Activated CD4-positive, alpha-beta T cell treated with anti-CD3 and anti-CD28 coated beads, Interleukin-2, amount 50 U/mL, for 48 hours (primary cell): Measurements from ENCODE around the gene PPA2.

Experiments
- DNase-seq, 2 experiments: peaks; one replicate each; pipeline ENCODE4 v3.0.0-alpha.2; 2020

Gene PPA2

DNA sequence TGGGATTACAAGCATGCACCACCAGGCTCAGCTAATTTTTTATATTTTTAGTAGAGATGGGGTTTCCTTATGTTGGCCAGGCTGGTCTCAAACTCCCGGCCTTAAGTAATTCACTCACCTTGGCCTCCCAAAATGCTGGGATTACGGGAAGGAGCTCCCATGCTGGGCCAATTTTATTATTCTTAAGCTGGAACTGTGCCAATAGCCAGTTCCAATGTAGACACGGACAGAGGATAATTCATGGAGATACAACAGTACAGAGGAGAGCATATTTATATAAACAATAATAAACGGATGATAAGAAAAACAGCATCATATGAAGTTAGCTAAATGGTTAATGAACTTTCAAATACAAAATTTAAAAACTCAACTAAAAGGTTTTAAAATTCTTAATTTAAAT, 87.8 kb downstream of the PPA2 start:
- DNase-seq, result no peak

DNA sequence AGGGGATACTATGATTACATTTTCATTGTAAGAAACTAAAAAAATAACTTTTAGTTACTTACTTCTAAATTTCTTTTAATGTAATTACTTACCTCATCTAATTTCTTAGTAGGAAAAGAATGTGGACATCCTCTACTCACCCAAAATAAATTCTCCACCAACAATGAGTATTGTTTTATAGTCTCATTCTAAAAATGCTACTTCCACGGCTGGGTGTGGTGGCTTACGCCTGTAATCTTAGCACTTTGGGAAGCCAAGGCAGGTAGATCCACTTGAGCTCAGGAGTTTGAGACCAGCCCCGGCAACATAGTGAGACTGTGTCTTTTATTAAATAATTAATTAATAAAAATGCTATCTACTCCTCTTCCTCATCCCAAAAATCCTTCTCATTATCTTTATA, 99.8 kb downstream of the PPA2 start:
- no peak for DNase-seq

DNA sequence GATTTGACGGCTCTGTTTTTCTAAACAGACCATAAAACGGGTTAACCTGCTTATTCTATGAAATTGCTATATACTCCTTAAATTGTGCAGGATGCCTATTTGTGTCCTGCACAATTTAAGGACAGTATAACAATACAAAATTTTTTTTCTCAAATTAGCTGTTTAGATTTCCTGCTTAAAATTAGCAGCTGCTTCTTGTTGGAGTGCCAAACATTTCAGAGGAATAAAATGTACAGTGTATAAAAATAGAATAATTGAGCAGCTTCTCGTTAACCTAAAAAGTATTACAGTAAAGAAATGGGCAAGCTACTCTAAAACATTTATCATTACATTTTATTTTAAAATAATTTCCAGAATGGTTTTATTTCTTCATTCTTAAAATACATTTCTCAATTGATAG, 100.5 kb downstream of the PPA2 start:
- DNase-seq, result no peak

DNA sequence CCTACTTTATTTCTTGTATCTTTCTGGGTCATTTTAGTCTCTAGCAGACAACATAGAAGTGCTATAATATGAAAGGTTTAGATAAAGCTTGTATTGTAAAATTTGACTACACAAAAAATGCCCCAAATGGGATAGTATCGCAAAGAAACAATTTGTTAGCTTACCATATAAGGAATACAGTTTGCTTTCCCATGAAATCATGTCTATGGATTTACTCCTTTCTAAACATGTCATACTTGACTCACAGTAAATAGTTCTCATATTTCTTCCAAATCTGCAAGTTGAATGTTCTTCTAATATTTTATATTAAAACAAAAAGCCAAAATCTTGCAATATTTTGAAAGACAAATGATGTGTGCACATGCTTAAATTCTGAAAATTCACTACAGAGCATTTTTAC, 103.9 kb downstream of the PPA2 start:
- no peak for DNase-seq

DNA sequence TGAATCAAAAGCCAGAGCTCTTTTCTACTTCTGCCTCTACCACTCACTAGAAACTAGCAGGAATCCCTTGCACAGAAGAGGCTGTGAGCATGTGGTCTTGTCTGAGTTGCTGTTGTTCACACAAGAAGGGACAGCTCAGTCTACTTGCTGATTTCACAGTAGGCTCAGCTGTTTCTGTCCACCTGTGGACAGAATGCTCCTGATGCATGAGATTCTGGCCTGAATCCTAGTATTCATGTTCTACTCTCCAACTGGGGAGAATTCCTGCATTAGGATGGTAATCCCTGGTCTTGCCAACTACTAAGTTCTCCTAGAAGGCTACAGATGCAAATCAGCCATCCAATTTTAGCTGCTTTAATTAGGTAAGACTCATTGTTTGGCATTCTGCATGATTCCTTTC, 112.8 kb downstream of the PPA2 start:
- no peak for DNase-seq

DNA sequence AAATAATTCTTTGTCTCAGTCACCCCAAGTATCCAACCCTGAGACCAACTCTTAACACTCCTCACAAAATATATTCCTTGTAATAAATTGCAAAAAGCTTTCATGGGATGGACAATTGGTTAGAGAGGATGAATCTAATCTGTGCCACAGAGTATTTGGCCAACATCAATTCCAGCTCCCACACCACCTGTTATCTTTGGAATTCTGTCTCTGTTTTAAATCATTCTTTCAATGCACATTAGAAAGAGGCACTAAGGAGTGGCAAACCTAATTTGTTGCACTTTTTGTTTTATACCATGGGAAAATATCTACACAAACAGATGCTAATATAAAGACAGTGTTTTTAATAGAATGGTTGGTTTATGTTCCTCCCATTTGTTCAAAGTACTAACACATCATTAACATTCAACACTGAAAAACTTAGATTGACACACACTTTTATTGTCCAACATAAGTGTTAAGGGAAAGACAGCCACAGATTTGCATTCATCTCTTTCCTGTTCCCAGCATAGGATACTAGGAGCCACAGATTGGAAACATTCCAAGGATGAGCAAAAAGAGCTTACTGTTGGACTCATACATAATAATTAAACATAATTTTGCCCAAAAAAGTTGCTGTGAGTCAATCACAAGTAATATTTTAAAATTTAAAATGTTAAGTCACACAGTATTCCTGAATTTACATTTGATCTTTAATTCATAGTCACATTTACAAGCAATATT, 116.4 kb downstream of the PPA2 start:
- no peak for DNase-seq

DNA sequence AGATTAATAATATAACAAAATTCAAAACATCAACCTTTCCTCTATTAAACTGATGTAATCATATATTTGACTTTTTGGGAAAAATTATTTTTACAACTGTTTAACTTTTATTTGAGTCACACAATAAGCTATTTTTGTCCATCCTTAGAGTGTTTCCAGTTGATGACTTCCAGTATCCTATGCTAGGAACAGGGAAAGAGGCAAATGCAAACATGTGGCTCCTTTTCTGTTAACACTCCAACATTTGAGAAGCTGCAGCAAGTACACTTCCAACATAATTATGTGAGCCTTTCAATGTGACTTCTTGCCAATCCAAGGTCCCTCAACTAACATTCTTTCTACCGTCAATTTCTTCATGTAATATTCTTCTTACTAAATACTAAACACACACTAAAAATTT, 117.7 kb downstream of the PPA2 start:
- DNase-seq, result no peak

DNA sequence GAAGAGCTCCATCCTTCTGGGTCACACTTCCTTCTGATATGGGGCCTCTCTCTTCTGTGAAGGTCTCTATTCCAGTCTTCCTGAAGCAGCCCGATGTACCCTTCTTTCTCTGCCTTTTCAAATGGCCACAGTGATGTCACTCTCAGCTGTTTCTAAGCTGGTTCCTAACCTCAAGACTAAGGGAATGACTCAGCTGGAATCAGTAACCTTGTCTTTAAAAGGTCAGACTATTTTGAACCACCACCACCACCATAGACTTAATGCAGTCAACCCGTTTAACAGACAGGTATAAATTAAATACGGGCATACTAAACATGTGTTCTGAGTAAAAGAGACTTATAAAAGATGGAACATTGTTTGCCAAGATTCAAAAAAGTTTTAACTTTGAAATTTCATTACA, 121.0 kb downstream of the PPA2 start:
- no peak for DNase-seq

DNA sequence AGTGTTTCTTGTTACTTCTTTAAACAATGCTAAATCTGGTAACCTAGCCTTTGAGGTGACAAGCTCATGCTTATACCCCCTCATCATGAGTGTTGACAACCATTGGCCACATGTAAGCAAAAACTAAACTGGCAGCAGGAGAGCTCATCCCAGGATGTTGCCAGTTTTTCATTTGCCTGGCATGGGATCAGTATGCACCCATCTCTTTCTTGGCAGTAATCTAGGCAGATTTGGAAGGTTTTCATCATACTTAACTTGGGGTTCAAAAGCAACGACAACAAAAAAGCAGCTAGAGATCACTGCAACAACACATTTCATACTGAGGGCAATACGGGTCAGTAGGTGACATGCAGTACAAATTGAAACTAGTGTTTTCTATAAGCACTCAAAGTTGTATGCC, 122.0 kb downstream of the PPA2 start:
- DNase-seq, result no peak

DNA sequence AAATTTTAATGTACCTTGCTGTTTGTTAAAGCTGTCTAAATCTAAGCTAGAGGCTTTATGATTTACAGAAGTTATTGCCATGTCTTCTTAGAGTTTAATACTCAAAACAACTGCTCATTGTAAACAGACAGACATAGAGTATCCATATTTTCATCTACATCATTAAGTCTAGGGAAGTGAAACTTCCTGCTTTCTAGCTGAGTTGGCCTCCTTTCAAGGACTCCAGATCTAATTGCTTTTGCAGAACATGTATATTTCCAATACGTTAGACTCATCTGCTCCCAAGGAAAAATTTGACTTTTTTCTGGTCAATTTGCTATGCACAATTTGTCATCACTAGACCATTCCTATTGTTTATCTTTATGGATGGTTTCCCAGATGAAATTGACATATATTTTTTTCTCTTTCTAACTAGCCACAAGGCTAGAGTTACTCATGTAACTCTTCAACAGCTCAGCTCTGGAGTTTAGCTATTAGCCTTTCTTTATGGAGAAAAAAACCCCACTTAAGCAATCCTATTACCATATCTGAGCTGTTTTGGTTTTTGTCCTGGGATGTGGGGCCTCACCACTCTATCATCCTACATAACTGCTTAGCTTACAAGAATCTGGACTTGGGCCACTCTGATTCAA, 122.9 kb downstream of the PPA2 start:
- DNase-seq, result no peak

DNA sequence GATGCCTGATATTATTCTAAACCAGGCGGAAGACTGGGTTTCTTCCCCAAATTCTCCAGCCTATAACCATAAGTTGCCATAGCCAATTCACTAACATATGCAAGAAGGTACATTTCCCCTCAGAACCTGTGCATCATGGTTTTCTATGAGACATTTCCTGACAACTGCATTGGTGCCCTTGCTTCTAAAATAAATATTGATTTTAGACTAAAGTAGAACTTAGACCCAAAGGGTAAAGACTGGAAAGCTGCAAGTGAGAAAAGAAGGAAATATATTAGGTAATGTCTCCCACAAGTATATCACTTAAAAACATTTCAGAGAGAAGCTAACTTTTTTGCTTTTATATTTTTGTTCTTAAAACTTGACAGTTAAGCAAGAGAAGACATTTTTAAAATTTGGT, 125.1 kb downstream of the PPA2 start:
- no peak for DNase-seq

DNA sequence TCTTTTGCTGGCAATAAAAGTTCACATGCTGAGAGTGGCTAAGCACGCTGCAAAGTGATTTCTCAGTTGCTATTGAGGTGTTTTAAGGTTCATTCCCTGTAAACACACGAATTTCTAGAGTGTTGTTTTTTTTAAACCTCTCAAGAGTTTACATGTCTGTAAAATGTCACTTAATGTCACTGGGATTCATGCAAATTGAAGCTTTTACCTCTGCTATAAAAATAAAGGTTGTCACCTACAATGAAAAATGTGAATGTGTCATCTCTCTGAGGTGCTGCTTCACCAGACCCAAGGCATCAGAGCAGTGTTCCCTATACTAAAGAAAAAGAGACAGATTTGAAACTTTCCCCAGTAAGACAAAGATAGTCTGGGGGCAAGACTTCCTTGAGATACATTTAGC, 127.0 kb downstream of the PPA2 start:
- no peak for DNase-seq

DNA sequence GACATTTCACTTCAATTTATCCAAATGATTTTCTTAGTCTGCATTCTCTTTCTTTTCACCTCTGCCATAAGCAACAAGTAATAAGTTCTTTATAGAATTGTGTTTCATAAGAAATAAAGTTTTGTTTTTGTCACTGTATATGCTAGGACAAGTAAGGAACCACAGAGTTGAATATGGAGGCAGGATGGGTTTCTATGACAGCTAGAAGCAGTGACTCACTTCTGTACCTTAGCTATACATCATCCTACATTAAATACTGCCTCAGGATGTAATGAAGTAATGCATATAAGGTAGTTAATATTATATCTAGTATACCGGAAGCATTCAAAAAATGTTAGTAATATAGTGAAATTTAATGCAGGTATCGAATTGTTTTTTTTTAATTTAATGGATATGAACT, 128.0 kb downstream of the PPA2 start:
- DNase-seq, result no peak

DNA sequence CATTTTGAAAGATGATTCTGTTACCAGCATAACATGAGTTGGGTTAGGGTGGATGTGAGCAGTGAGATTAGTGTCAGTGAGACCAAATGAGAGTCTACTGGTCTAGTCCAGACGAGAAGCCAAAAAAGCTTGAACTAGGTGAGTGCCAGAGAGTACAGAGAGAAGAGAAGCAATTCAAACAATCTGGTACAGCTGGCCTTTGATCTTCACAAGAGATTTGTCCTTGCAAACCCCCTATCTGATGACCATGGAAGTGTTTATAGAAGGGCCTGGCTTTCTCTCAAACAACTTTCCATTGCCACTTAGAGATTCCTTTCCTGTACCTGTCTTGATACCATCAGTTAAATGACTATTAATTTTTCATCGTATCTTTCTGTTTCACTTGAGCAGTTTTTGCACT, 128.5 kb downstream of the PPA2 start:
- no peak for DNase-seq

DNA sequence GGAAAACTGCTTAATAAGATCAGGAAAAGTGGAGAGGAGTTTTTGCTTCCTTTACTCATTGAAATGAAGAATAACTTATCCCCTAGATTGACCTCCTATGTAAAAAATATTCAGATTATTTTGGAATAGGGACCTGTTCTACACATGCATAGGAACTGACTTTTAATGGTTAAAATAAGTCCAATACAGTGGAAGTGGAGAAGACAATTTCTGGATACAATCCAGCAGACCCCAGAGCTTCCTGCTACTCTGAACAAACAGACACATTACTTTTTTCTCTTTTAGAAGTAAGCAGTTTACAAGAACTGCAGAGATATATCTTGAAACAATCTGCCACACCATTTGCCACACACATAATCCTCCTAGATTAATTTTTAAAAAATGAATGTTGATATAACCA, 129.7 kb downstream of the PPA2 start:
- DNase-seq, result no peak

DNA sequence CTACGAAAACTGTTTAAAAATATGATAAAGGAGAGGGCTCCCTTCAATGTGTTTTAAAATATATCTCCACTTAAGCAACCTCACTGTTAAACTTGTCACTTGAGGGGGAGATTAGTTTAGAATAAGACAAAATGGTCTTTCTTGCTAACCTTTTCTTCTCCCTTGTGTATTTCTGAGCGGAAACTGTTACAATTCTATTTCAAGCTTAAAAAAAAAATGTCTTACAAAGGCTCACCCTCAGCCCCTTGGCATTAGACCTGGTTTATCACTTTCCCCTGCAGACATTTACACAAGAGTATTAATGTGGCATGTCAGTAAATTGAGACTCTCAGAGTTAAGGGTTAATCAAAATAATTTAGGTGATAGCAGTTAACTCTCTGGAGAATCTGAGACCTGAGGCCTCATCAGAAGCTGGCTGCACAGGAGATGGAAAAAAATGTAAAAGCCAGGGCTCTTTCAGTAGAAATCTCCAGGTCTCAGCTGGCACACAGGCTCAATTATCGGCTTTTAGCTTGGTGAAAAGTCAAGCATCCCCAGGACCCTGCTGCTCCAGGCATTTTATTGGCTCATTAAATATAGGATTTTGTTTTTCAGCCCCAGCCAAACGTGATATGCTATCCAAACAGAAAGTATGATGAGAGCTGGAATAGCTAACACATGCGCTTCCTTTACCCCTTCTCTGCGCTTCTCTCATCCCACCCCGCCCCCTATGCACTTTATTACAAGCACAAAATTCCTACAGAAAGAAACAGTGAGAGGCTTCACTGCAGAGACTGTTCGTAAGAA, 130.5 kb downstream of the PPA2 start:
- no peak for DNase-seq

DNA sequence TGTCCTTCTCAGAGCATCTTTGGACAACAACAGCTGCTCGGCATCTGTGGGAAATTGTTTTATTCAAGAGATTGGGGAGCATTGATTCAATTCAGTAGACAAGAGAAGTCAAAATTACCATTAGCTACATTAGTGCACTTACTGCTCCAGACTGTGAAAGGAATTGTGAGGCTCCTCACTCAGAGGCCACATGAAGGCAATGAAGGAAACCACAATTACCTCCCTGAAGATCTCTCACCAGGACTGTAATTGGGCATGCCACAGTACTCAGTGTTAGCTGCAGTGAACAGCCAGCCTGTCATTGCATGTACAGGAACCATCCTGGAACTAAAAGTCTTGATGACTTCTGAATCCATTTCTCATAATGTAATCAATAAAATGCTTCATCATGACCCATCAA, 144.8 kb downstream of the PPA2 start:
- DNase-seq, result no peak

DNA sequence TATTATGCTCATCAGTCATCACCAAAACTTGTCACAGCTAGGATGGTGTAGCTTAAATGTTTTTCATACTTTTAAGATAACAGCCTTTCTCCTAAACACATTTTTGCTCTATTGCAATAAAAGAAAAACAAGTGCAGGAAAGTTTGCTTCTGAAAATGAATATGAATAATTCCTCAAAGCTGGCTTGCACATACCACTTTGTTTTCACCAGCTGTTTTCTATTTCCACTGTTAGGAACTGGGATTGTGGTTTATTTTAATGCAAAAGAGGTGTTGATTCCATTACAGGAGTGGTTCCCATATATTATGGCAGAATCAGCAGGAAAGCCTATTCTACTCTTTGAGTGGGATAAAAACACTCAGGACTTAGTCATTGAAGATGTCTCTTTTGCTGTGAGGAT, 145.9 kb downstream of the PPA2 start:
- DNase-seq, result no peak

DNA sequence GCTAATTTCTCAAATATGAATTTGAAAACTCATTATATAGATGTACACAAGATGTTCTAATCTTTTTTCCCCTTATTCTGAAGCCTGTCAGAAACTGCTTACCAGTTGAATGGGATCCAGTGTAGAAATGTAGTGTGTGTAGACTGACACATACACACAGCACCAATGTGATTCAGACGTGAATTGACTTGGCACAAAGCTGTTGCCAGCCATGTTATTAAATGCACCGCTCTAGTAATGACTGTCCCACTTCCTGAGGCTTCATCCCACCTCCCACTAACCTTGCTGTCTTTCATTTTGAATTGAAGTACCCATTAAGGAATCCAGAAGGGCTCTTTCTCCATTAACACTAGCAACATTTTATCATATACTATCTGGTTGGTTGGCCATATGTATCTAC, 146.6 kb downstream of the PPA2 start:
- DNase-seq, result peak in 1 of 2 experiments; percentile 17
